Measurements from ENCODE around the gene FAM124A. TPM values are rescaled to one million over a fixed set of nuclear protein-coding genes. Genes with fewer than 3 reads are reported as not detected.

FAM124A gene
- total RNA-seq: 6.4 and 7.1 TPM in 2 replicates

GRCh38 chr13:51222037-51222685 is at the start of gene FAM124A:
FAM124A (plus strand) TSS chr13:51222398; CDS start chr13:51222502, 104 bp downstream.

Small RNA genes within 50 kb of the gene (small RNA-seq; reads per million reads assigned to genes)
- gene PRELID3BP2: not detected

Other genes starting within 250 kb of the FAM124A start
- not detected in 2 replicates for gene C13orf42, start 111.1 kb upstream of the FAM124A start, total RNA-seq
- 0.13 TPM in 1 of 2 replicates, not detected in the other for gene SERPINE3, start 117.3 kb downstream of the FAM124A start, total RNA-seq
- gene INTS6, start 230.6 kb downstream of the FAM124A start, total RNA-seq: 47.2 and 56.0 TPM in 2 replicates

All from articular chondrocyte of knee joint (primary cell).